ENCODE results near the gene KIRREL3. TPM values are rescaled to one million over a fixed set of nuclear protein-coding genes. Genes with fewer than 3 reads are reported as not detected.

KIRREL3 gene
- total and polyA plus RNA-seq, 2 of the 8 experiments (the other 6 are each of a cell fraction or from before 2014, with no cell fraction given) = 0.29 to 0.32 TPM

GRCh38 chr11:126655807-126656128, 344.8 kb downstream of the KIRREL3 start:
- ChIA-PET CTCF (ENCODE audit: partially characterized antibody) (interaction anchor here (1.1 to 1.2 kb wide), 2 partner anchors 10 to 16 kb away, joined by 3 to 4 read pairs; no protein-coding TSS in a partner anchor), POLR2A (ENCODE audit: partially characterized antibody) (no interaction called here)
- H2BK20ac ChIP-seq (ENCODE audit: low read length) = no peak overlapping the region
- H3K14ac ChIP-seq (ENCODE audit: insufficient read length) = no peak overlapping the region
- no peak overlapping the region for H2BK5ac ChIP-seq (ENCODE audit: low read depth, low read length)
- H3K56ac ChIP-seq (replicated peaks; ENCODE audit: insufficient read length, low read depth, low read length) = no peak overlapping the region
- no peak overlapping the region for H3K4me3 ChIP-seq (ENCODE audit: extremely low read depth in 1 of 4, insufficient read depth in 2 of 4, low read depth in 3 of 4, low read length in 4 of 4)
- H3K4ac ChIP-seq (replicated peaks; ENCODE audit: insufficient read length, low read depth, low read length) = no peak overlapping the region
- H2BK15ac ChIP-seq (ENCODE audit: low read length) = no peak overlapping the region
- DNase-seq (ENCODE audit: low read depth in 1 of 2, low spot score in 2 of 2) (no peak), FAIRE-seq (no peak)
- H3K23me2 ChIP-seq (ENCODE audit: low read depth, low read length) = no peaks in the 10 kb centered on the region
- H3K79me2 ChIP-seq (ENCODE audit: control insufficient read depth in 1 of 2, insufficient read depth in 2 of 2, low read length in 2 of 2) = no peaks in the 10 kb centered on the region
- H2BK12ac ChIP-seq (ENCODE audit: low read depth, low read length) = no peak overlapping the region
- 81% methylated on average over 2 of the region's 2 CpGs; no CpG with 5 or more reads in 1 of the 2 experiments for WGBS, 2 experiments (ENCODE audit: extremely low coverage in 1 of 2, insufficient coverage in 1 of 2, insufficient read length in 1 of 2, insufficient replicate concordance in 2 of 2, low coverage in 1 of 2, low lambda C conversion rate in 2 of 2, missing lambda C conversion rate in 1 of 2)
- H2AFZ ChIP-seq (ENCODE audit: low read length) = 0 out of 2 replicates have a peak overlapping the region, but pooled peaks have one; percentile 40
- H4K91ac ChIP-seq (replicated peaks; ENCODE audit: insufficient read length, low read length) = no peak overlapping the region
- no peak overlapping the region for H3K9ac ChIP-seq (replicated peaks in 1 of 4; ENCODE audit: extremely low read depth in 1 of 4, low read depth in 3 of 4, low read length in 3 of 4)
- no peaks in the 10 kb centered on the region for H3K36me3 ChIP-seq (ENCODE audit: control insufficient read depth in 2 of 4, insufficient read depth in 4 of 4, low read length in 3 of 4)
- H3K9me3 ChIP-seq (ENCODE audit: insufficient read depth in 2 of 2, low read depth in 1 of 2, low read length in 1 of 2) = no peaks in the 10 kb centered on the region
- no peak overlapping the region for H2AK5ac ChIP-seq (ENCODE audit: low read depth, low read length)
- H3K4me2 ChIP-seq (ENCODE audit: insufficient read depth in 1 of 2, low read depth in 2 of 2, low read length in 2 of 2) = no peak overlapping the region
- H3K23ac ChIP-seq (ENCODE audit: insufficient read length) = no peak overlapping the region
- H4K20me1 ChIP-seq (replicated peaks in 1 of 2; ENCODE audit: control insufficient read depth in 1 of 2, insufficient read depth in 2 of 2, low read length in 2 of 2) = no peaks in the 10 kb centered on the region
- H4K5ac ChIP-seq (ENCODE audit: insufficient read length, low read depth, low read length) = no peak overlapping the region
- no peaks in the 10 kb centered on the region for H3K79me1 ChIP-seq (ENCODE audit: low read depth, low read length)
- peaks cover 2 to 5% (median 2%) of the 10 kb centered on the region in 4 experiments; a peak in 5 of 7 replicates for H3K4me1 ChIP-seq (replicated peaks in 1 of 4; ENCODE audit: control insufficient read depth in 3 of 4, insufficient read depth in 4 of 4, low read length in 3 of 4)
- no peak overlapping the region for H2BK120ac ChIP-seq (replicated peaks; ENCODE audit: low read depth, low read length)
- H3K27ac ChIP-seq (ENCODE audit: low read depth, low read length) = no peak overlapping the region
- H4K8ac ChIP-seq (ENCODE audit: extremely low read depth, insufficient read depth, low read length) = no peak overlapping the region
- H3K18ac ChIP-seq (ENCODE audit: extremely low read depth, low read length) = no peak overlapping the region
- peaks cover 0 to 10% (median 4%) of the 10 kb centered on the region in 4 experiments; a peak in 5 of 7 replicates for H3K27me3 ChIP-seq (replicated peaks in 1 of 4; ENCODE audit: control insufficient read depth in 3 of 4, extremely low read depth in 1 of 4, insufficient read depth in 3 of 4, low read length in 3 of 4)
- TF ChIP-seq YY1 (IDR thresholded peaks at IDR 0.05; ENCODE audit: low read depth, low read length) = no peak
- TF ChIP-seq FOSL1 (IDR thresholded peaks at IDR 0.05; ENCODE audit: insufficient read depth, low read depth, low read length) = no peak
- TF ChIP-seq SP2 (IDR thresholded peaks at IDR 0.05; ENCODE audit: low read length) = no peak
- TF ChIP-seq MAX (IDR thresholded peaks at IDR 0.05) = no peak

Measured in H1 (cell line).